CD4-positive, CD25-positive, alpha-beta regulatory T cell (primary cell): ENCODE results near the gene NOS1AP. TPM values are rescaled to one million over a fixed set of nuclear protein-coding genes. Genes with fewer than 3 reads are reported as not detected.

Experiments used
- ATAC-seq, 2 donors: fragments of 150-1000 bp; cut with Tn5 transposase; one replicate each; pipeline ENCODE4 v1.10.0; 2021; ENCODE audit warnings: low read depth in 2 of 2, moderate number of reproducible peaks in 2 of 2, moderate library complexity in 1 of 2
- DNase-seq, 3 donors: peaks; one replicate each; pipeline versions ENCODE4 v3.0.0 to v3.0.0-alpha.2; 2012 to 2022; ENCODE audit warnings: mixed read lengths in 1 of 3
- H3K27ac ChIP-seq: one replicate; pipeline ENCODE4 v1.7.0; 2013; ENCODE audit warnings: mild to moderate bottlenecking, low read length; ENCODE audit not compliant: insufficient read depth, poor library complexity, severe bottlenecking
- H3K27me3 ChIP-seq: one replicate; pipeline ENCODE4 v1.7.0; 2013; ENCODE audit warnings: low read length; ENCODE audit not compliant: control insufficient read depth, insufficient read depth
- H3K36me3 ChIP-seq: one replicate; pipeline ENCODE4 v1.7.0; 2013; ENCODE audit warnings: mild to moderate bottlenecking, low read length, moderate library complexity; ENCODE audit not compliant: control insufficient read depth, insufficient read depth
- H3K4me1 ChIP-seq: 2 replicates; pipeline ENCODE4 v1.7.0; 2013; ENCODE audit warnings: mild to moderate bottlenecking, low read length; ENCODE audit not compliant: insufficient read depth, control insufficient read depth, poor library complexity, severe bottlenecking
- H3K4me3 ChIP-seq: one replicate; pipeline ENCODE4 v1.7.0; 2013; ENCODE audit warnings: low read depth, mild to moderate bottlenecking, low read length, moderate library complexity
- H3K9me3 ChIP-seq, 2 experiments: 1 replicate in 1 of 2; 2 replicates in 1 of 2; pipeline ENCODE4 v1.7.0; 2013; ENCODE audit warnings: low read length in 2 of 2, mild to moderate bottlenecking in 1 of 2, moderate library complexity in 1 of 2; ENCODE audit not compliant: control insufficient read depth in 2 of 2
- H3K27ac Mint-ChIP-seq, 3 donors: one replicate each; pipeline ENCODE4 v1.8.0; 2020 to 2022; ENCODE audit warnings: mild to moderate bottlenecking in 3 of 3, mixed read lengths in 3 of 3, moderate library complexity in 2 of 3
- H3K27me3 Mint-ChIP-seq: one replicate; pipeline ENCODE4 v1.8.0; 2022; ENCODE audit warnings: mild to moderate bottlenecking, mixed read lengths
- H3K36me3 Mint-ChIP-seq: one replicate; pipeline ENCODE4 v1.8.0; 2020; ENCODE audit warnings: mixed read lengths
- H3K4me1 Mint-ChIP-seq, 4 donors: one replicate each; pipeline ENCODE4 v1.8.0; 2020 to 2022; ENCODE audit warnings: mixed read lengths in 4 of 4, mild to moderate bottlenecking in 1 of 4
- H3K4me3 Mint-ChIP-seq, 4 donors: one replicate each; pipeline ENCODE4 v1.8.0; 2020 to 2022; ENCODE audit warnings: mild to moderate bottlenecking in 4 of 4, mixed read lengths in 4 of 4, moderate library complexity in 3 of 4
- H3K9me3 Mint-ChIP-seq, 7 donors: one replicate each; pipeline ENCODE4 v1.8.0; 2020 to 2022; ENCODE audit warnings: mixed read lengths in 7 of 7, mild to moderate bottlenecking in 3 of 7, moderate library complexity in 2 of 7
- polyA plus RNA-seq, 4 donors: library from polyadenylated mRNA; unstranded; fragments of 300-500 nt; fragmentation: Illumina TruSeq; gene quantifications; one replicate each; pipeline ENCODE4 v1.2.3, GENCODE V29; 2021
- total RNA-seq: library from RNA; stranded (reverse); gene quantifications from one replicate; pipeline ENCODE4 v1.2.3, GENCODE V29; 2022

Gene NOS1AP
- total and polyA plus RNA-seq, 5 donors from 2014 or later: not detected

- H3K27ac Mint-ChIP-seq: no peak overlapping the region
- H3K36me3 Mint-ChIP-seq: no peaks in the 10 kb centered on the region
These were observed 1.3 kb downstream of the NOS1AP start for GRCh38 chr1:162070825-162071224.

GRCh38 chr1:162072740-162073139 lies 3.2 kb downstream of the NOS1AP start:
- Histone ChIP-seq H3K27me3 (peaks cover 44% of the 10 kb centered on the region), H3K4me1 (peaks cover 16% of the 10 kb centered on the region), H3K4me3 (no peak overlapping the region), H3K36me3 (no peaks in the 10 kb centered on the region), H3K27ac (no peak overlapping the region), H3K9me3 (no peaks in the 10 kb centered on the region)
- peaks cover 0 to 12% (median 2%) of the 10 kb centered on the region in 4 donors for H3K4me1 Mint-ChIP-seq
- peaks cover 62% of the 10 kb centered on the region for H3K27me3 Mint-ChIP-seq
- H3K4me3 Mint-ChIP-seq: peak overlapping the region in 1 of 4 donors; percentile 38
- ATAC-seq (no peak), DNase-seq (no peak)
- no peak overlapping the region for H3K27ac Mint-ChIP-seq
- H3K9me3 Mint-ChIP-seq: peaks cover 0 to 8% (median 0%) of the 10 kb centered on the region in 7 donors
- H3K36me3 Mint-ChIP-seq: no peaks in the 10 kb centered on the region

More at GRCh38 chr1:162070825-162071224, 1.3 kb downstream of the NOS1AP start:
- Histone ChIP-seq H3K4me3 (peak overlapping the region; percentile 44), H3K27ac (no peak overlapping the region), H3K9me3 (no peaks in the 10 kb centered on the region), H3K27me3 (peaks cover 45% of the 10 kb centered on the region), H3K36me3 (no peaks in the 10 kb centered on the region), H3K4me1 (peaks cover 16% of the 10 kb centered on the region)
- H3K4me3 Mint-ChIP-seq: peak overlapping the region; percentile 5 to 87 (median 80)
- H3K9me3 Mint-ChIP-seq: peaks cover 0 to 4% (median 0%) of the 10 kb centered on the region in 7 donors
- peaks cover 58% of the 10 kb centered on the region for H3K27me3 Mint-ChIP-seq
- H3K4me1 Mint-ChIP-seq: peaks cover 0 to 12% (median 3%) of the 10 kb centered on the region in 4 donors
- DNase-seq (no peak), ATAC-seq (no peak)

DNA sequence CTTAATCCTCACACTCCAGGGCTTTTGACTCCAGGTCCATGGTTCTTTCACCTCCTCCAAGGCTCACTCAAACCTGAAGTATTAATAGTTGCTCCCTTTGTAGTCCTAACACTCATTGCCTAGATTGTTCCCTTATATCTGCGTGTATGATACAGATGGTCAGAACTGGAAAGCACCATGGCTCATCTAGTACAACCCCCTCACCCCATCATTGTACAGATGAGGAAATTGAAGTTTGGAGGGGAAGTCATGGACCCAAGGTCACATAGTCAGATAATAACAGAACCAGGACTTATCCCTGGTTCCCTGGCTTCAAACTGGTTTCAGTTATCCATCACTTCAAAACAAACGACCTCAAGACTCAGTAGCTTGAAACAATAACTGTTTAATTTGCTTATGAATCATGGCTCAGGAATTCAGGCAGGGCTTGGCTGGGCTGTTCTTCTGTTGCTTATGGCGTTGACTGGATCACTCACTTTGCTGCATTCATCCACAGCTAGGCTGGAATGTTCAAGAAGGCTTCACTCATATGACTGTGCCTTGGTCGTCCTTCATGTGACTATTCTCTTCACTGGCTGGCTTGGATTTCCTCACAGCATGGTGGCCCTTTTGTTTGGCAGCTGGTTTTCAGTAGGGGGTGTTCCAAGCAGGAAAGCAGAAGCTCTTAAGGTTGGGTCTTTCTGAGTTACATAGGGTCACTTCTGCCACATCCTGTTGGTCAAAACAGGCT lies 5.0 kb downstream of the NOS1AP start:
- no peaks in the 10 kb centered on the region for H3K36me3 ChIP-seq
- DNase-seq (no peak), ATAC-seq (no peak)
- H3K27ac ChIP-seq: no peak overlapping the region
- peaks cover 35% of the 10 kb centered on the region for H3K27me3 ChIP-seq
- no peaks in the 10 kb centered on the region for H3K36me3 Mint-ChIP-seq
- H3K4me1 Mint-ChIP-seq: peaks cover 0 to 9% (median 0%) of the 10 kb centered on the region in 4 donors
- peaks cover 0 to 8% (median 0%) of the 10 kb centered on the region in 7 donors for H3K9me3 Mint-ChIP-seq
- H3K9me3 ChIP-seq: no peaks in the 10 kb centered on the region
- peaks cover 51% of the 10 kb centered on the region for H3K27me3 Mint-ChIP-seq
- H3K4me3 Mint-ChIP-seq: no peak overlapping the region
- no peak overlapping the region for H3K27ac Mint-ChIP-seq
- no peak overlapping the region for H3K4me3 ChIP-seq
- peaks cover 11% of the 10 kb centered on the region for H3K4me1 ChIP-seq

- Histone ChIP-seq H3K27me3 (peaks cover 32% of the 10 kb centered on the region), H3K27ac (no peak overlapping the region), H3K4me3 (no peak overlapping the region), H3K9me3 (no peaks in the 10 kb centered on the region), H3K4me1 (no peaks in the 10 kb centered on the region), H3K36me3 (no peaks in the 10 kb centered on the region)
- ATAC-seq (no peak), DNase-seq (no peak)
- Mint-ChIP-seq H3K4me1 (no peaks in the 10 kb centered on the region), H3K27ac (no peak overlapping the region), H3K9me3 (peaks cover 0 to 6% (median 0%) of the 10 kb centered on the region in 7 donors), H3K36me3 (no peaks in the 10 kb centered on the region), H3K27me3 (peaks cover 42% of the 10 kb centered on the region), H3K4me3 (no peak overlapping the region)
These were observed 6.4 kb downstream of the NOS1AP start for GRCh38 chr1:162075862-162076261.

DNA sequence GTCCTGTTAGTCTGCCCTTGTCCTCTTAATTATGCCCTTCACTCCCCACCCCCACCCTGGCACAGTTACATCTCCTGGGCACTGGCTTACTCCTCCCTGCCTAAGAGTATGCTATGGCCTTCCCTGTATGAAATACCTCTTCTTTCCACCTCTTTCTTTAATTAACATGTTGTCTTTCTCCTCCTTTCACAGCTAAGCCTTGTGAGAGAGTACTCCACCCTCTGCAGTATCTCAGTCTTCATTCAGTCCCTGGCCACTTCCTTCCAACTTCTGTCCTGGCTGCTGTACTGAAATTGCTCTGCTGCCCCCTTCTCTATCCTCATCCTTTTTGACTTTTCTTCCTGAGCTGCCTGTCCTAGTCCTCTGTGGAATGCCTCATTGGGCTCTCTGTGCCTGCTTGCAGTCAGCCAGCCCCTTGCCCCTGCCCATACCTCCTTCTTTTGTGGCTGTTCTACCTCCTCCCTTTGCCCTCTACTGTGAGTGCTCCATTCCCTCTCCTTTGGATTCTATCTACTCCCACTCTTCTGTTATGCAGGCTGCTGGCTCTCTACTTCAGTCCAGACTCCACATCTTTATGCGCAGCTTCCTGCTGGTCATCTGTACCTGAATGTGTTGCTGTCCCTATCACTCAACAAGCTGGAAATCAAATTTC lies 8.3 kb downstream of the NOS1AP start:
- Histone ChIP-seq H3K4me3 (no peak overlapping the region), H3K27me3 (peaks cover 23% of the 10 kb centered on the region), H3K4me1 (no peaks in the 10 kb centered on the region), H3K9me3 (no peaks in the 10 kb centered on the region), H3K36me3 (no peaks in the 10 kb centered on the region), H3K27ac (no peak overlapping the region)
- ATAC-seq (no peak), DNase-seq (no peak)
- H3K27me3 Mint-ChIP-seq: peaks cover 34% of the 10 kb centered on the region
- H3K27ac Mint-ChIP-seq: no peak overlapping the region
- no peak overlapping the region for H3K4me3 Mint-ChIP-seq
- H3K4me1 Mint-ChIP-seq: no peaks in the 10 kb centered on the region
- peaks cover 0 to 3% (median 0%) of the 10 kb centered on the region in 7 donors for H3K9me3 Mint-ChIP-seq
- H3K36me3 Mint-ChIP-seq: no peaks in the 10 kb centered on the region

DNA sequence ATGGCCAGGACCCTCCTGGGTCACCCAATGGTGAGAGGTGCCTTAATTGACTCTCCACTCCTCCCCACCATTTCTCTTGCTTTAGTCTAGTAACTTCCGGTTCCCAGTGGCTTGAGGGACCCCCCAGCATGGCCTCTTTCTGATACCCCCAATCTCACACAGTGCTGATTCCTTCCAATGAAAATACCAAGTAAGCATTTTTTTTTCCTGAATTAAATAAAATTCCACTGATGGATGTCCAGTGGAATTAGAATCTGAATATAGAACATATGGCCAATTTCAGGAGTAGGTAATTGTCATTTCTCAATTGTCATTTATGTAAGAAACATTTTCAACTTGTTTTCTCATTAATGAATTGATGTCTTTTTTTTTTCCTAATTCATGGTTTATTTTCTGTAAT lies 9.5 kb downstream of the NOS1AP start:
- Mint-ChIP-seq H3K36me3 (no peaks in the 10 kb centered on the region), H3K4me3 (no peak overlapping the region), H3K4me1 (no peaks in the 10 kb centered on the region), H3K9me3 (peaks cover 0 to 3% (median 2%) of the 10 kb centered on the region in 7 donors), H3K27me3 (peaks cover 32% of the 10 kb centered on the region), H3K27ac (no peak overlapping the region)
- no peak overlapping the region for H3K27ac ChIP-seq
- peaks cover 0 to 1% of the 10 kb centered on the region in 2 experiments for H3K9me3 ChIP-seq
- H3K27me3 ChIP-seq: peaks cover 22% of the 10 kb centered on the region
- H3K4me3 ChIP-seq: no peak overlapping the region
- no peaks in the 10 kb centered on the region for H3K4me1 ChIP-seq
- no peak for DNase-seq
- no peak for ATAC-seq
- H3K36me3 ChIP-seq: no peaks in the 10 kb centered on the region

GRCh38 chr1:162080472-162081015 lies 11.1 kb downstream of the NOS1AP start:
- Histone ChIP-seq H3K4me1 (no peaks in the 10 kb centered on the region), H3K27ac (no peak overlapping the region), H3K4me3 (no peak overlapping the region), H3K9me3 (peaks cover 0 to 5% of the 10 kb centered on the region in 2 experiments), H3K36me3 (no peaks in the 10 kb centered on the region), H3K27me3 (peaks cover 11% of the 10 kb centered on the region)
- DNase-seq (no peak), ATAC-seq (no peak)
- peaks cover 0 to 7% (median 3%) of the 10 kb centered on the region in 7 donors for H3K9me3 Mint-ChIP-seq
- peaks cover 39% of the 10 kb centered on the region for H3K27me3 Mint-ChIP-seq
- H3K27ac Mint-ChIP-seq: no peak overlapping the region
- no peaks in the 10 kb centered on the region for H3K4me1 Mint-ChIP-seq
- H3K4me3 Mint-ChIP-seq: no peak overlapping the region
- H3K36me3 Mint-ChIP-seq: no peaks in the 10 kb centered on the region
